ENCODE measurements around the gene SAXO1.

GRCh38 chr9:19000133-19000532 lies 32.9 kb downstream of the SAXO1 start:
- TF ChIP-seq CTCF (IDR thresholded peaks at IDR 0.05) (no peak), POLR2AphosphoS5 (IDR thresholded peaks at IDR 0.05) (no peak)

All from sigmoid colon (tissue), 4 donors.